MM.1S (cell line): ENCODE results near the gene MAPKAPK3.

Experiments used
- DNase-seq: peaks from one replicate; pipeline ENCODE4 v3.0.0-alpha.2; 2015
- H2AFZ ChIP-seq: fragments of 300-600 bp; sonication (generic); 2 replicates; pipeline ENCODE4 v1.6.0; 2016; ENCODE audit warnings: antibody characterized with exemption, low read length
- H3F3A ChIP-seq: fragments of 300-600 bp; sonication (generic); 2 replicates; pipeline ENCODE4 v1.6.1; 2016; ENCODE audit warnings: mild to moderate bottlenecking, antibody characterized with exemption, low read length, moderate library complexity, mixed read lengths; ENCODE audit not compliant: insufficient read depth
- H3K27ac ChIP-seq: fragments of 300-600 bp; sonication (generic); 2 replicates; pipeline ENCODE4 v1.5.1; 2016; ENCODE audit warnings: mild to moderate bottlenecking, low read length
- H3K27me3 ChIP-seq: fragments of 300-600 bp; sonication (generic); replicated peaks from 2 replicates; pipeline ENCODE4 v1.6.0; 2016; ENCODE audit warnings: low read length; ENCODE audit not compliant: insufficient read depth
- H3K36me3 ChIP-seq: fragments of 300-600 bp; sonication (generic); replicated peaks from 2 replicates; pipeline ENCODE4 v1.6.1; 2016; ENCODE audit warnings: mild to moderate bottlenecking, low read length, mixed read lengths; ENCODE audit not compliant: insufficient read depth
- H3K4me1 ChIP-seq: fragments of 300-600 bp; sonication (generic); 2 replicates; pipeline ENCODE4 v1.6.1; 2016; ENCODE audit warnings: low read length, mixed read lengths
- H3K4me2 ChIP-seq: fragments of 300-600 bp; sonication (generic); 2 replicates; pipeline ENCODE4 v1.6.0; 2016; ENCODE audit warnings: low read depth, low read length
- H3K4me3 ChIP-seq: fragments of 300-600 bp; sonication (generic); 2 replicates; pipeline ENCODE4 v1.5.1; 2016; ENCODE audit warnings: low read length, mixed read lengths
- H3K79me2 ChIP-seq: fragments of 300-600 bp; sonication (generic); 2 replicates; pipeline ENCODE4 v1.6.1; 2016; ENCODE audit warnings: mixed run types, low read length, mixed read lengths
- H3K9ac ChIP-seq: fragments of 300-600 bp; sonication (generic); 2 replicates; pipeline ENCODE4 v1.6.1; 2016; ENCODE audit warnings: low read length, mixed read lengths
- H3K9me2 ChIP-seq: fragments of 300-600 bp; sonication (generic); replicated peaks from 2 replicates; pipeline ENCODE4 v1.6.1; 2016; ENCODE audit warnings: mild to moderate bottlenecking, low read length, mixed read lengths; ENCODE audit not compliant: insufficient read depth
- H3K9me3 ChIP-seq: fragments of 300-600 bp; sonication (generic); replicated peaks from 2 replicates; pipeline ENCODE4 v1.6.1; 2016; ENCODE audit warnings: mild to moderate bottlenecking, low read length, mixed read lengths; ENCODE audit not compliant: insufficient read depth
- H4K20me1 ChIP-seq: fragments of 300-600 bp; sonication (generic); 2 replicates; pipeline ENCODE4 v1.6.1; 2016; ENCODE audit warnings: mild to moderate bottlenecking, low read length, moderate library complexity, mixed read lengths; ENCODE audit not compliant: insufficient read depth
- CTCF ChIP-seq: fragments of 300-600 bp; sonication (generic); IDR thresholded peaks from 2 replicates; pipeline ENCODE4 v1.5.1; 2016; ENCODE audit warnings: antibody characterized with exemption, low read length, mixed read lengths
- EZH2 ChIP-seq: fragments of 300-600 bp; sonication (generic); optimal IDR thresholded peaks from 2 replicates; pipeline ENCODE3; 2017; ENCODE audit warnings: low read depth, mild to moderate bottlenecking, antibody characterized with exemption, low read length, mixed read lengths
- EZH2phosphoT487 ChIP-seq: fragments of 300-600 bp; sonication (generic); IDR thresholded peaks from 2 replicates; pipeline ENCODE4 v1.6.1; 2018; ENCODE audit warnings: antibody characterized with exemption, low read length

Gene MAPKAPK3

DNA sequence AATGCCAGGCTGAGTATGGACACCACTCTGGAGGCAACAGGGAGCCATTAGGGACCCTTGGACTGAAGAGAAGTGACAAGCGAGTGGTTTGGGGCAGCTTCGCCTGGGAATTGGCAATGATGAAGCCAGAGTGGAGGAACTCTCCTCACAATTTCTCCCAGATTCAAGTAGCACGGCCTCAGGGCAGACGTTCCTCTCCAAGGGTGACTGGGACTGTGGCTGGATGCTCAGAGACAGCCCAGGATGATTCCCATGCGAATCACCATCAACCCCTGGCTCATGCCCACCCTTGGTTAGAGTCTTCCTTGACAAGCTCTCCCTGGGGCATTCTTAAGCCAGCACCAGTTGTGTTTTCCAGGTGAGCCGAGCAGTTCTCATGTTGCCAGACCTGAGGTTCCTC lies 41.5 kb downstream of the MAPKAPK3 start:
- Histone ChIP-seq H2AFZ (no peak overlapping the region), H3K4me1 (no peaks in the 10 kb centered on the region), H3K79me2 (no peaks in the 10 kb centered on the region), H3K27me3 (no peaks in the 10 kb centered on the region), H3K9ac (no peak overlapping the region), H4K20me1 (no peaks in the 10 kb centered on the region), H3K36me3 (no peaks in the 10 kb centered on the region), H3K4me2 (no peak overlapping the region), H3K9me2 (no peaks in the 10 kb centered on the region), H3K9me3 (no peaks in the 10 kb centered on the region), H3K4me3 (no peak overlapping the region), H3F3A (no peaks in the 10 kb centered on the region), H3K27ac (no peak overlapping the region)
- no peak for DNase-seq
- no peak for TF ChIP-seq EZH2phosphoT487
- TF ChIP-seq CTCF: no peak
- TF ChIP-seq EZH2: no peak

DNA sequence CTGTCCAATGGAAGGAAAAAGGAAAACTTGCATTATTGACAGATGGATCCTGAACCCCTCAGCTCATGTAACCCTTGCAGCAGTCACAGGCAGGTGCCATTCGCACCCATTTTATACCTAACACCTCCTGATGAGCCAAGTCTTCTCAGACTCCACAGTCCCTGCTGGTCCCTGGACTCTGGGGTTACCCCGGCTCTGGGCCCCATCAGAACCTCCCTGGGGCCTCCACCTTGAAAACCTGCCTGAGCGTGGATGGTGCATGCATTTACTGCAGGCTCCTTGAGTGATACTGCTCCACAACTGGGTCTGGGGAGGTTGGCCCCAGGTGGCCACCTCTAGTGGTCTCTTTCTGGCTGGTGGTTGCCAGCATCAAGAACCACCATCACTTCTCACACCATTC lies 41.9 kb downstream of the MAPKAPK3 start:
- H3K4me1 ChIP-seq: no peaks in the 10 kb centered on the region
- no peaks in the 10 kb centered on the region for H3K9me2 ChIP-seq
- no peak for DNase-seq
- no peaks in the 10 kb centered on the region for H3K36me3 ChIP-seq
- H3K27me3 ChIP-seq: no peaks in the 10 kb centered on the region
- no peak overlapping the region for H3K27ac ChIP-seq
- H3F3A ChIP-seq: no peaks in the 10 kb centered on the region
- H4K20me1 ChIP-seq: no peaks in the 10 kb centered on the region
- no peaks in the 10 kb centered on the region for H3K9me3 ChIP-seq
- H3K4me2 ChIP-seq: no peak overlapping the region
- H3K79me2 ChIP-seq: no peaks in the 10 kb centered on the region
- H3K9ac ChIP-seq: no peak overlapping the region
- no peak overlapping the region for H2AFZ ChIP-seq
- H3K4me3 ChIP-seq: no peak overlapping the region
- TF ChIP-seq CTCF: no peak
- no peak for TF ChIP-seq EZH2
- no peak for TF ChIP-seq EZH2phosphoT487

DNA sequence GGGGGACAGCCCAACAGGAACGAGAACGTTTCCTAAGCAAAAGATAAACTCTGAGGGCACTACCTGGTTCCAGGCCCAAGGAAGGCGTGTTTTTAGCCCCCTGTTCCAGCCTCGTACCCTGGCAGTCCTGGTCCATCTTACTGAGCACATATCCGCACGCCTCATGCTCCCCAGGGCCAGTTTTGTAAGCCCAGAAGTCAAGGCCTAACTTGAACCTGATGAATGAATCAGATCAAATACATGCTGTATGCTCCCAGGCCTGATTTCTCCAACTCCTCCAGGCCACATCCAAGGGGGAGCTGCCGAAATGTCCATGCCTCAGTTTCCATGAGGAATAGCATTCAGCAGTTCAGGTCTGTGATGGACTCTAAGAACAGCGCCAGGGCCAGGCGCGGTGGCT lies 43.4 kb downstream of the MAPKAPK3 start:
- Histone ChIP-seq H3K79me2 (no peaks in the 10 kb centered on the region), H3K9ac (no peak overlapping the region), H3F3A (no peaks in the 10 kb centered on the region), H3K4me2 (no peak overlapping the region), H3K27ac (no peak overlapping the region), H2AFZ (no peak overlapping the region), H3K4me3 (no peak overlapping the region), H3K36me3 (no peaks in the 10 kb centered on the region), H3K4me1 (no peaks in the 10 kb centered on the region), H3K9me2 (no peaks in the 10 kb centered on the region), H3K27me3 (no peaks in the 10 kb centered on the region), H4K20me1 (no peaks in the 10 kb centered on the region), H3K9me3 (no peaks in the 10 kb centered on the region)
- DNase-seq: no peak
- TF ChIP-seq EZH2: no peak

- no peak overlapping the region for H3K9ac ChIP-seq
- H3K4me2 ChIP-seq: no peak overlapping the region
- DNase-seq: no peak
- H3K36me3 ChIP-seq: no peaks in the 10 kb centered on the region
- no peak overlapping the region for H2AFZ ChIP-seq
- TF ChIP-seq EZH2 (no peak), CTCF (no peak), EZH2phosphoT487 (no peak)
- no peaks in the 10 kb centered on the region for H4K20me1 ChIP-seq
- H3K4me3 ChIP-seq: no peak overlapping the region
- H3K79me2 ChIP-seq: no peaks in the 10 kb centered on the region
- H3K4me1 ChIP-seq: no peaks in the 10 kb centered on the region
- no peaks in the 10 kb centered on the region for H3K9me2 ChIP-seq
- H3F3A ChIP-seq: no peaks in the 10 kb centered on the region
- H3K27ac ChIP-seq: no peak overlapping the region
- H3K9me3 ChIP-seq: no peaks in the 10 kb centered on the region
- H3K27me3 ChIP-seq: no peaks in the 10 kb centered on the region
Measured at GRCh38 chr3:50661321-50661837, 44.4 kb downstream of the MAPKAPK3 start.
